HEK293 (cell line): ENCODE data around the gene NR1H3.

Experiments
- CTCF ChIA-PET: fragments of 350-600 bp; formaldehyde crosslinking; extraction: SDS; loops from one replicate; lab custom pipeline; 2021; ENCODE audit warnings: antibody characterized with exemption; lab: Yijun Ruan, JAX
- POLR2A ChIA-PET: fragments of 300-600 bp; formaldehyde crosslinking; extraction: SDS; loops from one replicate; lab custom pipeline; 2020; ENCODE audit warnings: antibody characterized with exemption, inconsistent platforms; lab: Yijun Ruan, JAX
- H3K27ac ChIP-seq: fragments of 200-500 bp; sonication (Bioruptor generic); 2 replicates; pipeline ENCODE4 v1.5.1; 2014; ENCODE audit warnings: low read depth, low read length, control low read depth, inconsistent platforms; ENCODE audit errors: extremely low read depth
- H3K36me3 ChIP-seq, 2 experiments: fragments of 200-500 bp in 1 of 2; sonication (Bioruptor generic) in 1 of 2; 1 replicate in 1 of 2; 2 replicates in 1 of 2; pipeline ENCODE4 v1.5.1; 2014 to 2017; ENCODE audit warnings: inconsistent platforms in 2 of 2, low read length in 2 of 2; ENCODE audit not compliant: control insufficient read depth in 2 of 2, insufficient read depth in 1 of 2
- H3K4me1 ChIP-seq: fragments of 200-500 bp; sonication (Bioruptor generic); 2 replicates; pipeline ENCODE4 v1.5.1; 2014; ENCODE audit warnings: mild to moderate bottlenecking, low read length, inconsistent platforms; ENCODE audit not compliant: control insufficient read depth, insufficient read depth
- H3K4me3 ChIP-seq: 2 replicates; pipeline ENCODE4 v1.5.1; 2011; ENCODE audit warnings: low read depth, mild to moderate bottlenecking, control low read depth, low read length, moderate library complexity
- H3K9me3 ChIP-seq: fragments of 200-500 bp; sonication (Bioruptor generic); 2 replicates; pipeline ENCODE4 v1.5.1; 2014; ENCODE audit warnings: low read depth, low read length, inconsistent platforms; ENCODE audit not compliant: control insufficient read depth, insufficient read depth
- KLF1 ChIP-seq: fragments of 450-650 bp; formaldehyde crosslinking; IDR thresholded peaks from 2 replicates; pipeline ENCODE4 v1.5.1; 2016; ENCODE audit warnings: missing biosample characterization, missing genetic modification characterization
- SP3 ChIP-seq: fragments of 450-650 bp; formaldehyde crosslinking; IDR thresholded peaks from 2 replicates; pipeline ENCODE4 v1.5.1; 2016; ENCODE audit warnings: missing biosample characterization, missing genetic modification characterization
- SP7 ChIP-seq: fragments of 450-650 bp; formaldehyde crosslinking; IDR thresholded peaks from 2 replicates; pipeline ENCODE4 v1.5.1; 2016; ENCODE audit warnings: missing biosample characterization, missing genetic modification characterization
- ZFP69B ChIP-seq: fragments of 450-650 bp; formaldehyde crosslinking; IDR thresholded peaks from 2 replicates; pipeline ENCODE4 v1.5.1; 2016; ENCODE audit warnings: missing biosample characterization, missing genetic modification characterization
- ZIC2 ChIP-seq: fragments of 450-650 bp; formaldehyde crosslinking; IDR thresholded peaks from 2 replicates; pipeline ENCODE4 v1.5.1; 2016; ENCODE audit warnings: missing biosample characterization, missing genetic modification characterization
- ZNF112 ChIP-seq: fragments of 450-650 bp; formaldehyde crosslinking; IDR thresholded peaks from 2 replicates; pipeline ENCODE4 v1.5.0; 2017; ENCODE audit warnings: missing biosample characterization, missing genetic modification characterization
- ZNF140 ChIP-seq: fragments of 450-650 bp; formaldehyde crosslinking; IDR thresholded peaks from 2 replicates; pipeline ENCODE4 v1.5.1; 2016; ENCODE audit warnings: missing biosample characterization, missing genetic modification characterization
- ZNF280D ChIP-seq: fragments of 450-650 bp; formaldehyde crosslinking; IDR thresholded peaks from 2 replicates; pipeline ENCODE4 v1.5.1; 2016; ENCODE audit warnings: missing biosample characterization, missing genetic modification characterization
- ZNF416 ChIP-seq: fragments of 450-650 bp; formaldehyde crosslinking; IDR thresholded peaks from 2 replicates; pipeline ENCODE4 v1.5.1; 2016; ENCODE audit warnings: missing biosample characterization, missing genetic modification characterization
- ZNF555 ChIP-seq: fragments of 450-650 bp; formaldehyde crosslinking; conservative IDR thresholded peaks from 2 replicates; pipeline ENCODE4 v1.5.1; 2017; ENCODE audit warnings: missing biosample characterization, mild to moderate bottlenecking, missing genetic modification characterization, inconsistent platforms
- ZNF654 ChIP-seq: fragments of 450-650 bp; formaldehyde crosslinking; IDR thresholded peaks from 2 replicates; pipeline ENCODE4 v1.5.1; 2016; ENCODE audit warnings: low read depth, missing biosample characterization, missing genetic modification characterization
- TF ChIP-seq, protein P1 (sequence below): fragments of 450-650 bp; formaldehyde crosslinking; IDR thresholded peaks from 2 replicates; pipeline ENCODE4; 2016; ENCODE audit warnings: missing biosample characterization, missing genetic modification characterization
- TF ChIP-seq, protein P2 (sequence below): fragments of 450-650 bp; formaldehyde crosslinking; IDR thresholded peaks from 2 replicates; pipeline ENCODE4 v1.5.1; 2016; ENCODE audit warnings: missing biosample characterization, missing genetic modification characterization, borderline replicate concordance
- TF ChIP-seq, protein P3 (sequence below): fragments of 450-650 bp; formaldehyde crosslinking; IDR thresholded peaks from 2 replicates; pipeline ENCODE4 v1.5.0; 2017; ENCODE audit warnings: missing biosample characterization, missing genetic modification characterization, borderline replicate concordance
- TF ChIP-seq, protein P4 (sequence below): fragments of 450-650 bp; formaldehyde crosslinking; IDR thresholded peaks from 2 replicates; pipeline ENCODE4 v1.5.1; 2016; ENCODE audit warnings: missing biosample characterization, missing genetic modification characterization

The NR1H3 gene

GRCh38 chr11:47296045-47296444 lies 38.2 kb downstream of the NR1H3 start:
- Histone ChIP-seq H3K27ac (no peak overlapping the region), H3K4me3 (no peak overlapping the region), H3K9me3 (no peaks in the 10 kb centered on the region), H3K4me1 (no peaks in the 10 kb centered on the region), H3K36me3 (peaks cover 12 to 81% of the 10 kb centered on the region in 2 experiments)
- TF ChIP-seq ZFP69B (tag by site-specific recombination) (no peak), ZNF112 (tag by site-specific recombination) (no peak), SP3 (tag by site-specific recombination) (no peak), ZNF416 (tag by site-specific recombination) (no peak), ZNF654 (tag by site-specific recombination) (no peak), ZIC2 (tag by site-specific recombination) (no peak), ZNF555 (tag by site-specific recombination) (no peak), SP7 (tag by site-specific recombination) (no peak), ZNF140 (tag by site-specific recombination) (no peak), KLF1 (tag by site-specific recombination) (no peak), ZNF280D (tag by site-specific recombination) (no peak)
- TF ChIP-seq, protein P1, sequence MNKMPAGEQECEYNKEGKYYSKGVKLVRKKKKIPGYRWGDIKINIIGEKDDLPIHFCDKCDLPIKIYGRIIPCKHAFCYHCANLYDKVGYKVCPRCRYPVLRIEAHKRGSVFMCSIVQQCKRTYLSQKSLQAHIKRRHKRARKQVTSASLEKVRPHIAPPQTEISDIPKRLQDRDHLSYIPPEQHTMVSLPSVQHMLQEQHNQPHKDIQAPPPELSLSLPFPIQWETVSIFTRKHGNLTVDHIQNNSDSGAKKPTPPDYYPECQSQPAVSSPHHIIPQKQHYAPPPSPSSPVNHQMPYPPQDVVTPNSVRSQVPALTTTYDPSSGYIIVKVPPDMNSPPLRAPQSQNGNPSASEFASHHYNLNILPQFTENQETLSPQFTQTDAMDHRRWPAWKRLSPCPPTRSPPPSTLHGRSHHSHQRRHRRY (tag by site-specific recombination): no peak
- TF ChIP-seq, protein P2, sequence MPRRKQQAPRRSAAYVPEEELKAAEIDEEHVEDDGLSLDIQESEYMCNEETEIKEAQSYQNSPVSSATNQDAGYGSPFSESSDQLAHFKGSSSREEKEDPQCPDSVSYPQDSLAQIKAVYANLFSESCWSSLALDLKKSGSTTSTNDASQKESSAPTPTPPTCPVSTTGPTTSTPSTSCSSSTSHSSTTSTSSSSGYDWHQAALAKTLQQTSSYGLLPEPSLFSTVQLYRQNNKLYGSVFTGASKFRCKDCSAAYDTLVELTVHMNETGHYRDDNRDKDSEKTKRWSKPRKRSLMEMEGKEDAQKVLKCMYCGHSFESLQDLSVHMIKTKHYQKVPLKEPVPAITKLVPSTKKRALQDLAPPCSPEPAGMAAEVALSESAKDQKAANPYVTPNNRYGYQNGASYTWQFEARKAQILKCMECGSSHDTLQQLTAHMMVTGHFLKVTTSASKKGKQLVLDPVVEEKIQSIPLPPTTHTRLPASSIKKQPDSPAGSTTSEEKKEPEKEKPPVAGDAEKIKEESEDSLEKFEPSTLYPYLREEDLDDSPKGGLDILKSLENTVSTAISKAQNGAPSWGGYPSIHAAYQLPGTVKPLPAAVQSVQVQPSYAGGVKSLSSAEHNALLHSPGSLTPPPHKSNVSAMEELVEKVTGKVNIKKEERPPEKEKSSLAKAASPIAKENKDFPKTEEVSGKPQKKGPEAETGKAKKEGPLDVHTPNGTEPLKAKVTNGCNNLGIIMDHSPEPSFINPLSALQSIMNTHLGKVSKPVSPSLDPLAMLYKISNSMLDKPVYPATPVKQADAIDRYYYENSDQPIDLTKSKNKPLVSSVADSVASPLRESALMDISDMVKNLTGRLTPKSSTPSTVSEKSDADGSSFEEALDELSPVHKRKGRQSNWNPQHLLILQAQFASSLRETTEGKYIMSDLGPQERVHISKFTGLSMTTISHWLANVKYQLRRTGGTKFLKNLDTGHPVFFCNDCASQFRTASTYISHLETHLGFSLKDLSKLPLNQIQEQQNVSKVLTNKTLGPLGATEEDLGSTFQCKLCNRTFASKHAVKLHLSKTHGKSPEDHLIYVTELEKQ (tag by site-specific recombination): no peak
- TF ChIP-seq, protein P3, sequence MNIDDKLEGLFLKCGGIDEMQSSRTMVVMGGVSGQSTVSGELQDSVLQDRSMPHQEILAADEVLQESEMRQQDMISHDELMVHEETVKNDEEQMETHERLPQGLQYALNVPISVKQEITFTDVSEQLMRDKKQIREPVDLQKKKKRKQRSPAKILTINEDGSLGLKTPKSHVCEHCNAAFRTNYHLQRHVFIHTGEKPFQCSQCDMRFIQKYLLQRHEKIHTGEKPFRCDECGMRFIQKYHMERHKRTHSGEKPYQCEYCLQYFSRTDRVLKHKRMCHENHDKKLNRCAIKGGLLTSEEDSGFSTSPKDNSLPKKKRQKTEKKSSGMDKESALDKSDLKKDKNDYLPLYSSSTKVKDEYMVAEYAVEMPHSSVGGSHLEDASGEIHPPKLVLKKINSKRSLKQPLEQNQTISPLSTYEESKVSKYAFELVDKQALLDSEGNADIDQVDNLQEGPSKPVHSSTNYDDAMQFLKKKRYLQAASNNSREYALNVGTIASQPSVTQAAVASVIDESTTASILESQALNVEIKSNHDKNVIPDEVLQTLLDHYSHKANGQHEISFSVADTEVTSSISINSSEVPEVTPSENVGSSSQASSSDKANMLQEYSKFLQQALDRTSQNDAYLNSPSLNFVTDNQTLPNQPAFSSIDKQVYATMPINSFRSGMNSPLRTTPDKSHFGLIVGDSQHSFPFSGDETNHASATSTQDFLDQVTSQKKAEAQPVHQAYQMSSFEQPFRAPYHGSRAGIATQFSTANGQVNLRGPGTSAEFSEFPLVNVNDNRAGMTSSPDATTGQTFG (tag by site-specific recombination): no peak
- TF ChIP-seq, protein P4, sequence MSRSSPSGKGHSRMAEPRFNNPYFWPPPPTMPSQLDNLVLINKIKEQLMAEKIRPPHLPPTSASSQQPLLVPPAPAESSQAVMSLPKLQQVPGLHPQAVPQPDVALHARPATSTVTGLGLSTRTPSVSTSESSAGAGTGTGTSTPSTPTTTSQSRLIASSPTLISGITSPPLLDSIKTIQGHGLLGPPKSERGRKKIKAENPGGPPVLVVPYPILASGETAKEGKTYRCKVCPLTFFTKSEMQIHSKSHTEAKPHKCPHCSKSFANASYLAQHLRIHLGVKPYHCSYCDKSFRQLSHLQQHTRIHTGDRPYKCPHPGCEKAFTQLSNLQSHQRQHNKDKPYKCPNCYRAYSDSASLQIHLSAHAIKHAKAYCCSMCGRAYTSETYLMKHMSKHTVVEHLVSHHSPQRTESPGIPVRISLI (tag by site-specific recombination): no peak
- ChIA-PET POLR2A (no interaction called here), CTCF (interaction anchor here (0.6 to 1.1 kb wide), 2 partner anchors 18 to 78 kb away, joined by 3 to 4 read pairs; no protein-coding TSS in a partner anchor)
